OCI-LY7 (cell line): ENCODE measurements around the gene FOXO3.

Source experiments
- CTCF ChIP-seq: fragments of 200-600 bp; sonication (generic); conservative IDR thresholded peaks from 2 replicates; pipeline ENCODE4 v1.5.1; 2014; ENCODE audit warnings: mild to moderate bottlenecking, antibody characterized with exemption, low read length, moderate library complexity, mixed read lengths
- EZH2phosphoT487 ChIP-seq: fragments of 200-600 bp; sonication (generic); IDR thresholded peaks from 2 replicates; pipeline ENCODE4 v1.6.1; 2018; ENCODE audit warnings: low read depth, borderline replicate concordance, mild to moderate bottlenecking, mixed run types, antibody characterized with exemption, low read length, moderate library complexity, mixed read lengths

GRCh38 chr6:108559097-108559883 lies 1.4 kb upstream of the FOXO3 start:
- no peak for TF ChIP-seq EZH2phosphoT487
- TF ChIP-seq CTCF: no peak
